IPS DF 6.9 (cell line): ENCODE data around the gene RCBTB1.
A peak's percentile ranks its signal among the peaks of the same experiment; 100 is the strongest.

Experiments
- DNase-seq: peaks from one replicate; pipeline ENCODE4 v3.0.0-alpha.2; 2013; ENCODE audit warnings: low read depth, low spot score
- H3K27ac ChIP-seq: one replicate; pipeline ENCODE4 v1.5.1; 2013; ENCODE audit warnings: low read length, control low read depth
- H3K27me3 ChIP-seq: 2 replicates; pipeline ENCODE4 v1.6.1; 2013; ENCODE audit warnings: mild to moderate bottlenecking, low read length; ENCODE audit not compliant: control insufficient read depth, insufficient read depth
- H3K36me3 ChIP-seq: 2 replicates; pipeline ENCODE4 v1.6.1; 2013; ENCODE audit warnings: low read length; ENCODE audit not compliant: control insufficient read depth, insufficient read depth
- H3K4me1 ChIP-seq: 2 replicates; pipeline ENCODE4 v1.6.1; 2013; ENCODE audit warnings: low read length; ENCODE audit not compliant: control insufficient read depth, insufficient read depth
- H3K4me3 ChIP-seq: 2 replicates; pipeline ENCODE4 v1.5.1; 2013; ENCODE audit warnings: mild to moderate bottlenecking, low read length
- H3K9me3 ChIP-seq: 2 replicates; pipeline ENCODE4 v1.6.1; 2013; ENCODE audit warnings: low read length, inconsistent platforms; ENCODE audit not compliant: control insufficient read depth, insufficient read depth
- WGBS: extraction: QIAGEN DNeasy Blood & Tissue Kit; methylation state at CpG from one replicate; pipeline ENCODE4 v1.1.7; 2013; ENCODE audit warnings: mixed read lengths, missing lambda C conversion rate; ENCODE audit not compliant: insufficient read length, insufficient coverage; 5-methylcytosine and 5-hydroxymethylcytosine counted together

The RCBTB1 gene

DNA sequence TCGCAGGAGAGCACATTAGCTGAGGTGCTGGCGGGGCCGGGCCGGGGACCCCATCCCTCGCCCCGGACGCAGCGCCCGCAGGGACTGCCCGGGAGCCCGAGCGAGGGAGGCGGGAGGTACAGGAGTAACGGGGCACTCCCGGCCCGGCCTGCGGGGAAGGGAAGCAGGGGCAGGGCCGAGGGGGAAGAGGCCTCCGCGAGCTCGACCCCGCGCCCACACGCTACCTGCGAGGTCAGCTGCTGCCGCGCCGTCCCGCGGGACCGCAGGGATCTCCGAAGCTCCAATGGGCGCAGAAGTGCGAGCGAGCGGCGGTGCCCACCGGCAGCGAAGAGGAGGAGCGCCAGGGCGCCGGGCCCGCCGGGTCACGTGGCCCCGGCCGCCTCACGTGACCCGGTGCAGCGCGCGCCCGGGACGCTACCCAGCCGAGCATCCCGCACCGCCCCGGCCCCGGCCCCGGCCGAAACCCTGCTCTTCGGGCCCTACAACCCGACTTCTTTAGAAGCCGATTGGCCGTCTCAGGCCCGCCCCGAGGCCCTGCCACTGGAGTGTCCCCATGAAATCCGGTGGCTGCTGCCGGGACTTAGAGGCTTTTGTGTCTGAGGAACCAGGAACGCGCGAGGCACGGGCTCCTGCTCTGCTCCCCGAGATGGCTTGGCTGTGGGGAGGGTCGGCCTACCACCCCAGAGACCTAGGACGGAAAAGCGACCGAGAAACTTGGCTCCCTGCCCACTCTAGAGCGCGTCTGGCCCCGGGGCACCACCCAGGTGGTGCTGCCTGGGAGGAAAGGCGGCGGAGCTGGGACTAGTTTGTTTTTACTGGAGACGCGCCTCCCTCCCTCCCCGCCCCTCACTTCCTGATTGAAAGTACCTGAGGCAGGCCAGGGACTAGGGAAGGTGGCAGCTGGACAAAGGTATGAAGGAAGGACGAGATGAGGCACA is at the start of gene RCBTB1:
RCBTB1 (minus strand) TSS at position 339 of the 938 bp plus-strand sequence. CDS start 18,279 bp downstream, outside the sequence.
- WGBS: no CpG with 5 or more reads among the region's 87 CpGs
- Histone ChIP-seq H3K27ac (no peak within 1 kb of the TSS), H3K9me3 (no peaks in the 10 kb centered on the region), H3K36me3 (no peaks in the 10 kb centered on the region), H3K4me3 (peak within 1 kb of the TSS; percentile 74), H3K27me3 (peaks cover 1% of the 10 kb centered on the region; the same call in 1 of the 2 replicates), H3K4me1 (no peaks in the 10 kb centered on the region)
- DNase-seq: no peak

DNA sequence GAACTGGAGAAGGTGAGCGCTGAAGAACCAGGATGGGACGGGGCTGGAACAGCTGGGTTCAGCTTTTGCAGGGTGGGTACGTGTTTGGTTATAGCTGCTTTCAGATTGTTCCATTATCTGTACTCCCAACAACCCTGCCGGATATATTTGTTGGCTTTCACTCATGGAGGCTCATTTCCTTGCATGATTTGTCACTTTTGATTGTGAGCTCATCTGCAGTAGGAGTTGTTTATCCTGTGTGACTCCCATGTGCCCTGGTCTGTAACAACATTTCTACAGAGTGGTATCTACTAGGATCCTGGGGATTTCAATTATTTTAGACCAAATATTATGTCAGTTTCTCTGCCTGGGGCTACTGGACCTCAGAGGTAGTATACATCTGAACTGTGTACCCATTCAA is 48.4 kb upstream of the RCBTB1 start:
- Histone ChIP-seq H3K4me3 (no peak overlapping the region), H3K4me1 (peaks cover 6% of the 10 kb centered on the region; the same call in 1 of the 2 replicates), H3K9me3 (no peaks in the 10 kb centered on the region), H3K27ac (no peak overlapping the region), H3K27me3 (no peaks in the 10 kb centered on the region), H3K36me3 (peaks cover 3% of the 10 kb centered on the region; the same call in 1 of the 2 replicates)
- WGBS: no CpG with 5 or more reads among the region's 4 CpGs
- DNase-seq: no peak

DNA sequence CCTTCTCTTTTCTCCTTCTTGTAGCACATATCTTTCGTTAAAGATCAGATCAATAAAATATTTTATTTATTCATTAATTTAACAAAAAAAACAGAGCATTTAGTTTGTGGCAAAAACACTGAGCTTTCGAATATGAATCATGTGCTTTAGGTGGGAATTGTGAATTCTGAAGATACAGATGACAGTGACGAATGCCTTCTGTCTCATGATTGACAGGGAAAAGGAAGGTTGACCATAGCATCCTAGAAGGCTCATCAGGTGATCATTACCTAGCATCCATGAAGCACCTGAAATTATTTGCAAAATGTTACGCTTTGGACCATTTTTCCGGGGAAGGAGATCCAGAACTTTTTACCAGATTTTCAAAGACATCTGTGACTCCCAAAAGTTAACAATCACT is 46.8 kb upstream of the RCBTB1 start:
- H3K9me3 ChIP-seq: no peaks in the 10 kb centered on the region
- no peaks in the 10 kb centered on the region for H3K27me3 ChIP-seq
- H3K4me3 ChIP-seq: no peak overlapping the region
- WGBS: 100% methylated on average over 1 of the region's 5 CpGs
- peaks cover 3% of the 10 kb centered on the region; the same call in 1 of the 2 replicates for H3K36me3 ChIP-seq
- DNase-seq: no peak
- H3K4me1 ChIP-seq: peaks cover 6% of the 10 kb centered on the region; the same call in 1 of the 2 replicates
- no peak overlapping the region for H3K27ac ChIP-seq

- H3K36me3 ChIP-seq: peaks cover 3% of the 10 kb centered on the region; the same call in 1 of the 2 replicates
- no peak overlapping the region for H3K27ac ChIP-seq
- H3K4me3 ChIP-seq: no peak overlapping the region
- H3K4me1 ChIP-seq: no peaks in the 10 kb centered on the region
- no CpG with 5 or more reads among the region's 16 CpGs for WGBS
- H3K9me3 ChIP-seq: no peaks in the 10 kb centered on the region
- DNase-seq: no peak
- H3K27me3 ChIP-seq: no peaks in the 10 kb centered on the region
Observed at GRCh38 chr13:49630580-49630979, 45.2 kb upstream of the RCBTB1 start.

- Histone ChIP-seq H3K9me3 (no peaks in the 10 kb centered on the region), H3K27ac (no peak overlapping the region), H3K27me3 (no peaks in the 10 kb centered on the region), H3K36me3 (peaks cover 3% of the 10 kb centered on the region; the same call in 1 of the 2 replicates), H3K4me3 (no peak overlapping the region), H3K4me1 (no peaks in the 10 kb centered on the region)
- no CpG with 5 or more reads among the region's 4 CpGs for WGBS
- no peak for DNase-seq
Observed at GRCh38 chr13:49629947-49630346, 44.6 kb upstream of the RCBTB1 start.

GRCh38 chr13:49629196-49629938 is 44.0 kb upstream of the RCBTB1 start:
- DNase-seq: no peak
- no peaks in the 10 kb centered on the region for H3K27me3 ChIP-seq
- no CpG with 5 or more reads among the region's 8 CpGs for WGBS
- no peak overlapping the region for H3K27ac ChIP-seq
- peaks cover 3% of the 10 kb centered on the region; the same call in 1 of the 2 replicates for H3K36me3 ChIP-seq
- no peak overlapping the region for H3K4me3 ChIP-seq
- no peaks in the 10 kb centered on the region for H3K4me1 ChIP-seq
- no peaks in the 10 kb centered on the region for H3K9me3 ChIP-seq

DNA sequence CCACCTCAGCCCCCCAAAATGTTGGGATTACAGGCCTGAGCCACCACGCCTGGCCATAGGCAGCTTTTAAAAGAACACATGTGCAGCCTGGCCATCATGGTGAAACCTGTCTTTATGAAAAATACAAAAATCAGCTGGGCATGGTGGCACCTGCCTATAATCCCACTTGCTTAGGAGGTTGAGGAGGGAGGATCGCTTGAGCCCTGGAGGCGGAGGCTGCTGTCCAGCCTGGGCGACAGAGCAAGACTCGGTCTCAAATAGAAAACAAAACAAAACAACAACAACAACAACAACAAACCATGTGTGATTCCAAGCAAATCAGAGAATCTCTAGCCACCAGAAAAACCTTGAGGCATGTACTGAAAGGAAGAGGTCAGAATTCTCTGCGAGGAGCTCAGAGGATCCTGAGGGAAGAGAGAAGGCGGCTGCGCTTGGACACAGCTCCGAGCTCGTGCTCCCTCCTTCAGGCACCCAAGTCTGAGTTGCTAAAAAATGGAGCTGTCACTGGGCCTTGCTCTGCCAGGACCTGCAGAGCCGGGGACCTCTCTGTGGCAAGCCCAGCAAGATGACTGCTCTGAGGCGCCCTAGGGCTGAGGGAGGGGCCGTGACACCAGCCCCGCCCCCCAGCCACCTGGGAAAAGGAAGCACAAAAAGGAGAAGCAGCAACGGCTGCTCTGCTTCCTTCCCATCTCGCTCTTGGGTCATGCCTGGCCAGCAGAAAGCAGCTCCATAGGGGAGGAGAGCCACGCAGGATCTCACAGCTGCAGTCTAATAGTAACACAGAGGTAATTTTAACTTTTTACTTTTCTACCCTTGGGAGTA is 42.7 kb upstream of the RCBTB1 start, which contains the start of gene ARL11:
ARL11 (plus strand) TSS at position 677 of the 822 bp plus-strand sequence. CDS start 1,941 bp downstream, outside the sequence.
- H3K27ac ChIP-seq: no peak within 1 kb of the TSS
- H3K9me3 ChIP-seq: no peaks in the 10 kb centered on the region
- no CpG with 5 or more reads among the region's 17 CpGs for WGBS
- H3K27me3 ChIP-seq: no peaks in the 10 kb centered on the region
- H3K4me1 ChIP-seq: no peaks in the 10 kb centered on the region
- no peak within 1 kb of the TSS; the same call in 1 of the 2 replicates for H3K4me3 ChIP-seq
- peaks cover 3% of the 10 kb centered on the region; the same call in 1 of the 2 replicates for H3K36me3 ChIP-seq
- DNase-seq: no peak

- H3K27ac ChIP-seq: no peak overlapping the region
Observed at GRCh38 chr13:49625392-49626079, 40.2 kb upstream of the RCBTB1 start.

DNA sequence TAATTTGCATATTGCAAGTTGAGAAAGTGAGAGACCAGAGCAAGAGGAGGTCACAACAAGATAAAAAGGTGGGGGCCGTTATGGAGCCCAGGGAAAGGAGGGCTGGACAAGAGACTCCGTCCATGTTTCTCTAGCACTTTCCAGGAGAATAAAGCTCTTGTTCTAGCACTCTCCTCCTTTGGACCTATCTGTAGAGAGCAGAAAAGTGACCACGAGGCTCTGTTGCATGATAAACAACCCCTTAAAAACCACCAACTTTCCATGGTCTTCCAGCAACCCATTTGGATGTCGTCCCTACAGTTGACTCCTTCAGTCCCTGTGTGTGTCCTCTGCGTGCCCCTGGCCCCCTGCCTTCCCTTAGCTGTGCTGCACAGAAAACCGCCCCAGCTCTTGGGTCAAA is 38.9 kb upstream of the RCBTB1 start:
- no peak for DNase-seq
- H3K9me3 ChIP-seq: no peaks in the 10 kb centered on the region
- no CpG with 5 or more reads among the region's 6 CpGs for WGBS

More at GRCh38 chr13:49625392-49626079, 40.2 kb upstream of the RCBTB1 start:
- Histone ChIP-seq H3K4me3 (no peak overlapping the region), H3K9me3 (no peaks in the 10 kb centered on the region), H3K27me3 (no peaks in the 10 kb centered on the region), H3K4me1 (no peaks in the 10 kb centered on the region), H3K36me3 (peaks cover under 1% of the 10 kb centered on the region; the same call in 1 of the 2 replicates)
- DNase-seq: no peak
- no CpG with 5 or more reads among the region's 12 CpGs for WGBS

More for the DNA sequence above, 38.9 kb upstream of the RCBTB1 start:
- no peaks in the 10 kb centered on the region for H3K27me3 ChIP-seq
- no peak overlapping the region for H3K27ac ChIP-seq
- H3K4me1 ChIP-seq: no peaks in the 10 kb centered on the region
- H3K4me3 ChIP-seq: no peak overlapping the region
- no peaks in the 10 kb centered on the region for H3K36me3 ChIP-seq
